Right atrium auricular region (tissue), 2 donors: Measurements from ENCODE around the gene MCTP2. TPM values are rescaled to one million over a fixed set of nuclear protein-coding genes. Genes with fewer than 3 reads are reported as not detected.

Source experiments
- DNase-seq: peaks from one replicate; pipeline ENCODE4 v3.0.0-alpha.2; 2019; ENCODE audit warnings: low spot score
- H3K27ac ChIP-seq, 2 donors: fragments of 200-600 bp; sonication (generic); 1 replicate in 1 of 2; 2 replicates in 1 of 2; pipeline ENCODE4 v1.5.1; 2016 to 2019
- H3K27me3 ChIP-seq, 2 donors: fragments of 200-600 bp; sonication (generic); one replicate each; pipeline versions ENCODE4 v1.5.1 to v1.6.0; 2017 to 2019
- H3K36me3 ChIP-seq: fragments of 200-600 bp; sonication (generic); one replicate; pipeline ENCODE4 v1.5.1; 2016
- H3K4me1 ChIP-seq, 2 donors: fragments of 200-600 bp; sonication (generic); one replicate each; pipeline versions ENCODE4 v1.5.1 to v1.6.0; 2017 to 2019
- H3K4me3 ChIP-seq, 2 donors: fragments of 200-600 bp; sonication (generic); 1 replicate in 1 of 2; 2 replicates in 1 of 2; pipeline ENCODE4 v1.5.1; 2017 to 2019; ENCODE audit warnings: mild to moderate bottlenecking in 1 of 2, moderate library complexity in 1 of 2
- H3K9me3 ChIP-seq, 2 donors: fragments of 200-600 bp; sonication (generic); one replicate each; pipeline ENCODE4 v1.5.1; 2019
- total RNA-seq, 2 donors: library from RNA; depleted of rRNA; stranded (reverse); fragments of >200 nt; gene quantifications; one replicate each; pipeline ENCODE4 v1.1.0, GENCODE V29; 2016
- TF ChIP-seq, protein P1 (sequence below), 2 donors: fragments of 200-600 bp; sonication (generic); IDR thresholded peaks; one replicate each; pipeline ENCODE4 v1.5.1; 2019; ENCODE audit warnings: antibody characterized with exemption in 2 of 2

The MCTP2 gene
- total RNA-seq, 2 donors from 2014 or later, result 2.0 to 5.6 TPM

DNA sequence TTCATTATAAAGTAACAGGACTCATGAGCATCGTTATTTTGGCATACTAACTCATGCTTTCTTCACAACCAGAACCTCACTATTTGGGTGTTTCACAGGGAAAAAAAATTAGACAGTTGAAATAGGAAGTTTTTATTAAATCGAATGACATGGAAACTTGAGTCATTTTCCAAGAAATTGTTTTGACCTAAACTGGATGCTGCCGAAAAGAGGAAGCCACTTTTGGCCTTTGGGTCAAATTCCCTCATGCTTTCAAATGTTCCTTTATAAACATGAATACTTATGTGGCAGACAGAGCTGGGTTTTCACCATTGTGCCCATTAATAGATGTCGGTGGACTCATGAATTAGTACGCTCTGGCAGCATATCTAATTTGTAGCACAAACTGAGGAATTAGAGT is 224.9 kb downstream of the MCTP2 start:
- Histone ChIP-seq H3K9me3 (peaks cover 0 to 3% of the 10 kb centered on the region in 2 donors), H3K4me1 (no peaks in the 10 kb centered on the region), H3K27me3 (no peaks in the 10 kb centered on the region), H3K4me3 (no peak overlapping the region), H3K27ac (no peak overlapping the region), H3K36me3 (no peaks in the 10 kb centered on the region)
- DNase-seq, result no peak
- TF ChIP-seq, protein P1, sequence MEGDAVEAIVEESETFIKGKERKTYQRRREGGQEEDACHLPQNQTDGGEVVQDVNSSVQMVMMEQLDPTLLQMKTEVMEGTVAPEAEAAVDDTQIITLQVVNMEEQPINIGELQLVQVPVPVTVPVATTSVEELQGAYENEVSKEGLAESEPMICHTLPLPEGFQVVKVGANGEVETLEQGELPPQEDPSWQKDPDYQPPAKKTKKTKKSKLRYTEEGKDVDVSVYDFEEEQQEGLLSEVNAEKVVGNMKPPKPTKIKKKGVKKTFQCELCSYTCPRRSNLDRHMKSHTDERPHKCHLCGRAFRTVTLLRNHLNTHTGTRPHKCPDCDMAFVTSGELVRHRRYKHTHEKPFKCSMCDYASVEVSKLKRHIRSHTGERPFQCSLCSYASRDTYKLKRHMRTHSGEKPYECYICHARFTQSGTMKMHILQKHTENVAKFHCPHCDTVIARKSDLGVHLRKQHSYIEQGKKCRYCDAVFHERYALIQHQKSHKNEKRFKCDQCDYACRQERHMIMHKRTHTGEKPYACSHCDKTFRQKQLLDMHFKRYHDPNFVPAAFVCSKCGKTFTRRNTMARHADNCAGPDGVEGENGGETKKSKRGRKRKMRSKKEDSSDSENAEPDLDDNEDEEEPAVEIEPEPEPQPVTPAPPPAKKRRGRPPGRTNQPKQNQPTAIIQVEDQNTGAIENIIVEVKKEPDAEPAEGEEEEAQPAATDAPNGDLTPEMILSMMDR (IDR thresholded peaks at IDR 0.05), result no peak

DNA sequence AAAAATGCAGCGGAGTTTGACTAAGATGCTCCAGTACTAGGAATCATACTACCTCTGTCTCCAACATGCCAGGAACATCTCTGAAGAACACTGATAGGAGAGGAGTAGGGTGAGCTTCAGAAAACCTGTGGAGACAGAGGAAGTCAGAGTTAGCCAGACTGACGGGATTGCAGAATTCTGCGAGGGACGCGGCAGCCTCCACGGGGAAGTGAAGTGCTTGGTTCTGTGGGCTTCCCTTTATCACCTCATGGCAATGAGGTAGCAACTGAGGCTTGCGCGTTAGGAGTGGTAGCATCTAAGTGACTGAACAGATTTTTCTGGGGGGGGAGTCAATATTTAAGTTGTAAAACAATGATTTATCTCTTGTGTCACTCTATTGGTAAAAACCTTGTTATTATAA is 226.3 kb downstream of the MCTP2 start:
- TF ChIP-seq, protein P1 (IDR thresholded peaks at IDR 0.05), result no peak
- Histone ChIP-seq H3K9me3 (peaks cover 0 to 3% of the 10 kb centered on the region in 2 donors), H3K4me3 (no peak overlapping the region), H3K4me1 (no peaks in the 10 kb centered on the region), H3K27me3 (no peaks in the 10 kb centered on the region), H3K36me3 (no peaks in the 10 kb centered on the region), H3K27ac (no peak overlapping the region)
- DNase-seq, result no peak

DNA sequence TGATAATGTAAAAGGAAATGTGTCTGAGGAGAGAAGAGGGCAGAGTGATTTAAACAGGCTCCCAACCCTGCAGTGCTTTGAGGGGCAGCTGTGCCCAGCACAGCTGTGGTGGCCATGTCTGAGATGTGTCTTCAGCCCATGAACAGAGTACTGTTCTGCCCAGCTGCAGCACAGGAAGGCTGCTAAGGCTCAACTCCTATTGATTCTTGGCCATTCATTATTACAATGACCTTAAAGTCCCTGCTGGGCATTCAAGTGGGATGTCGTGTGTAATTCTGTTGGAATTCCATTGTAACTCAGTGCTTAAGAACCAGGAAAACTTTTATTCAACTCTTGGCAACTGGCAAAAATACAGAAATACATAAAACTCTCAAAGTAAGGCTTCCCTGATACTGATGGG is 229.3 kb downstream of the MCTP2 start:
- Histone ChIP-seq H3K36me3 (no peaks in the 10 kb centered on the region), H3K9me3 (no peaks in the 10 kb centered on the region), H3K4me1 (no peaks in the 10 kb centered on the region), H3K27ac (no peak overlapping the region), H3K27me3 (no peaks in the 10 kb centered on the region), H3K4me3 (no peak overlapping the region)
- no peak for DNase-seq
- TF ChIP-seq, protein P1 (IDR thresholded peaks at IDR 0.05), result no peak

DNA sequence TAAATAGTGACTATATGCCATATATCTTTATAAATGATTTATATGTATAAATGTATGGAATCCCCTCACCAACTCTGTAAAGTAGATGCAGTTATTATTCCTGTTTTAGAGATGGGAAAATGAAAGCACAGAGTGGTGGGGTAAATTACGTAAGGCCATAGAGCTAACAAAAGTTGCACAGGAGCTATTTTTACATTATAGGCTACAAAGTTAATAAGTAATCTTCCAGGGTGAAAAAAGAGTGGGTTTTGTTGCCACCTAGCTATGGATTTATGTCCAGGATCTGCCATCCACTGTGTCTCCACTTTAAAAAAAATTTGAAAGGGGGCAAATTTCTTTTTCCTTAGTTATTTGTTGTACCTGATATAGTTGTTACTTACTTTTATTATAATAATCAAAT is 235.7 kb downstream of the MCTP2 start:
- no peak for DNase-seq
- H3K9me3 ChIP-seq, result no peaks in the 10 kb centered on the region
- TF ChIP-seq, protein P1 (IDR thresholded peaks at IDR 0.05), result no peak
- no peaks in the 10 kb centered on the region for H3K36me3 ChIP-seq
- no peak overlapping the region for H3K4me3 ChIP-seq
- no peak overlapping the region for H3K27ac ChIP-seq
- H3K4me1 ChIP-seq, result no peaks in the 10 kb centered on the region
- H3K27me3 ChIP-seq, result no peaks in the 10 kb centered on the region

DNA sequence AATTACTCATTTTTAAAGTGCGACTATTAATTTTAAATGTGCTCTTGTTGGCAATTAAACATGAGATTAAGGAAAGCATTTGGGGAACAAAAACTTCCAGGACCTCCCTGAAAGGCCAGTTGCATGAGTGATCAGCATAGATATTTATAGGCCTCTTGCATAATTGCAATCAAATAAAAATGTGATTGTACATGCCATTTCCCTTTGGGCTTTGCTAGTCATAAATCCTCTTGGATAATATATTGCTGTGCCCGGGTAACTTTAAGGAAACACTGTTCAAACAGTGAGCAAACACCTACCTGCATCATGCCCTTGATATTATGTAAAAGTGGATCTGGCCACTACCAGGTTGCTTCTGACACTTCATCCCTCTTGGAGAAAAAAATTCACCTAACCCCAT is 239.1 kb downstream of the MCTP2 start:
- no peaks in the 10 kb centered on the region for H3K9me3 ChIP-seq
- TF ChIP-seq, protein P1 (IDR thresholded peaks at IDR 0.05), result no peak
- H3K27me3 ChIP-seq, result no peaks in the 10 kb centered on the region
- no peaks in the 10 kb centered on the region for H3K36me3 ChIP-seq
- H3K4me1 ChIP-seq, result no peaks in the 10 kb centered on the region
- no peak overlapping the region for H3K4me3 ChIP-seq
- DNase-seq, result no peak
- H3K27ac ChIP-seq, result no peak overlapping the region

DNA sequence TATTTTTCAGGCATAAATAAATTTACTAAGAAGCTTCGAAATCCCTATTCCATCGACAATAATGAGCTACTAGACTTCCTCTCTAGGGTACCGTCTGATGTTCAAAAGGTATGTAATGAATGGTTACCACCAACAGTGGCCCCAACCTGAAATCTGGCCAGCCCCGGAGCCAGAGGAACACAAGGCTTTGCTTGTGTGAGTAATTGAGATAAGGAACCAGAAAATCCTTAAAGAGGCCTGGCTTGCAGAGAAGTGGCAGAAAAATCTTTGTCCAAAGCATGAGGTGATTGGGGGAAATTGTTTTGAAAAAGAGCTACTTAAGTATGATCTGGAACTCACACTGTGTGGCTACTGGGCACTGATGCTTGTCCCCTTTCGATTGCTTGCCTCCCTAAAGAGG is 245.3 kb downstream of the MCTP2 start:
- Histone ChIP-seq H3K27me3 (no peaks in the 10 kb centered on the region), H3K4me1 (no peaks in the 10 kb centered on the region), H3K4me3 (no peak overlapping the region), H3K9me3 (no peaks in the 10 kb centered on the region), H3K36me3 (no peaks in the 10 kb centered on the region), H3K27ac (no peak overlapping the region)
- TF ChIP-seq, protein P1 (IDR thresholded peaks at IDR 0.05), result no peak
- DNase-seq, result no peak
